Neural progenitor cell (in vitro differentiated cells): ENCODE results near the gene MYRIP.

ENCODE experiments used
- EZH2 ChIP-seq: fragments of 200-600 bp; sonication (generic); IDR thresholded peaks from 2 replicates; pipeline ENCODE4 v1.6.1; 2017; ENCODE audit warnings: antibody characterized with exemption, mild to moderate bottlenecking, moderate library complexity
- TF ChIP-seq, protein P1 (sequence below): fragments of 200-600 bp; sonication (generic); IDR thresholded peaks from 2 replicates; pipeline ENCODE4 v1.5.1; 2017; ENCODE audit warnings: antibody characterized with exemption, mild to moderate bottlenecking

DNA sequence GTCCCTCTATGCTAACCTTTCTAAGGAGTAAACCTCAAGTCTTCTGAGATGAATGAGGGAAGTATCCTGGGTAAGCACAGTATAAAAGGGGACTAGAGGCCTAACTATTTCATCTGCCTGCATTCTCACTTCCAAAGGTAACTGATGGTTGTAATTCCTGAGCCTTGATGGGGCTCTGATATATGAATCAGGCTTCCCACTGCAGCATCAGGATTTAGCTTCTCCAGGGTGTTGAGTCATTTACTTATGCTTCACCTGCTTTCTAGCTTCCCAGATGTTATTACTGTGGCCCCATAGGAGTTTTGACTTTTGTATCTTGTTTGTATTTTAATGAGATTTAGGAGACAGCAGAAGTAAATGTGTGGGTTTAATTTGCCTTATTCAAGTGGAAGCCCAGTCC lies 292.8 kb downstream of the MYRIP start:
- TF ChIP-seq EZH2, result no peak
- TF ChIP-seq, protein P1, sequence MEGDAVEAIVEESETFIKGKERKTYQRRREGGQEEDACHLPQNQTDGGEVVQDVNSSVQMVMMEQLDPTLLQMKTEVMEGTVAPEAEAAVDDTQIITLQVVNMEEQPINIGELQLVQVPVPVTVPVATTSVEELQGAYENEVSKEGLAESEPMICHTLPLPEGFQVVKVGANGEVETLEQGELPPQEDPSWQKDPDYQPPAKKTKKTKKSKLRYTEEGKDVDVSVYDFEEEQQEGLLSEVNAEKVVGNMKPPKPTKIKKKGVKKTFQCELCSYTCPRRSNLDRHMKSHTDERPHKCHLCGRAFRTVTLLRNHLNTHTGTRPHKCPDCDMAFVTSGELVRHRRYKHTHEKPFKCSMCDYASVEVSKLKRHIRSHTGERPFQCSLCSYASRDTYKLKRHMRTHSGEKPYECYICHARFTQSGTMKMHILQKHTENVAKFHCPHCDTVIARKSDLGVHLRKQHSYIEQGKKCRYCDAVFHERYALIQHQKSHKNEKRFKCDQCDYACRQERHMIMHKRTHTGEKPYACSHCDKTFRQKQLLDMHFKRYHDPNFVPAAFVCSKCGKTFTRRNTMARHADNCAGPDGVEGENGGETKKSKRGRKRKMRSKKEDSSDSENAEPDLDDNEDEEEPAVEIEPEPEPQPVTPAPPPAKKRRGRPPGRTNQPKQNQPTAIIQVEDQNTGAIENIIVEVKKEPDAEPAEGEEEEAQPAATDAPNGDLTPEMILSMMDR, result no peak
